CD4-positive, alpha-beta T cell treated with Interleukin-10 for 1 hour (primary cell): ENCODE data around the gene TSPAN11.
"Not testable (repeated sequence)": the region's sequence is repeated elsewhere in the genome, so short reads cannot be mapped to it uniquely, and the experiment has no call there.

Source experiments
- DNase-seq: peaks from one replicate; pipeline ENCODE4 v3.0.0-alpha.2; 2020

The TSPAN11 gene, protein sequence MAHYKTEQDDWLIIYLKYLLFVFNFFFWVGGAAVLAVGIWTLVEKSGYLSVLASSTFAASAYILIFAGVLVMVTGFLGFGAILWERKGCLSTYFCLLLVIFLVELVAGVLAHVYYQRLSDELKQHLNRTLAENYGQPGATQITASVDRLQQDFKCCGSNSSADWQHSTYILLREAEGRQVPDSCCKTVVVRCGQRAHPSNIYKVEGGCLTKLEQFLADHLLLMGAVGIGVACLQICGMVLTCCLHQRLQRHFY

DNA sequence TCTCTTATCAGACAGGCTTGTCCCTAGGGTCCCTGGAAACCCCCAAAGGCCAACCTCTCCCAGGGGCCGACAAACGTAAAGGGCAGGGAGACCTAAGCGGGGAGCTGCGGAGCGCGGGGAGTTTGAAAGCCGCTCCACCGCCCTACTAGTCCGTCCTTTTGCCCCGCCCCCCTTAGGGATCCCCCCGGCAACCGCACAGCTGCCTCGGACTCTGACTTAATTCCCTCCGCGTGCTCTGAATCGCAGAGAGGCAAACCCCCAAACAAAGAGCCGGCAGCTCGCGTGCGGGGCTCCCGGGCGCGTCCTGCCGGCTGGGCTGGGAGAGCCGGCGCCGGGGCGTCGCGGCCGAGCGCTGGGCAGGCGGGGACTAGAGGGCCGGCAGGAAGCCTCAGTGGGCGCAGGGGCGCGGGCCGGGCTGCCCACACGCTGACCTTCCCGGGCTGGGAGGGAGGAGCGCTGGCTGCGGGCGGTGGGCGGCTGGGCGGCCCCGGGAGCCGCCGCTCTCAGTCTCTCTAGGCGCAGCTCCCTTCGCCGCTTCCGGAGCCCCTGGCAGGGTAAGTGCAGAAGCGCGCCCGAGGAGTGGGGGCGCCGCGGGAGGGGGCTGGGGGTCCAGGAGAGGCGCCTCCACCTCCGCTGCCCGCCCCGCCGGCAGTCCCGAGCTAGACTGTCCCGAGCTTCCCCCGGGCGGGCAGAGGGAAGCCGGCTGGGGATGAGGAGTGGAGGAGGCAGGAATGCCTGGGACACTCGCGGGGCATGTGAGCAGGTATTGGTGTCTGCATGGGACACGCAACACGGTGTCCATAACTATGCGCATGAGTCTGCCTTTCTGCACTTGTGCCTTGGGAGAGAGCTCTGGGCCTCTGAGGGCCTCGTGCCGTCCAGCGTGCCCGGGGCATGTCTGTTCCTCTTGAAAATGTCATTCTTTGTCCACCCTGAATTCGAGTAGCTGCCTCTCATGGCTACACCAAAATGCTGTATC lies at the start of gene TSPAN11:
Gene TSPAN11 (plus strand): TSS at position 506 of the 979 bp plus-strand sequence. CDS start 27,244 bp downstream, outside the sequence.
- no peak for DNase-seq

DNA sequence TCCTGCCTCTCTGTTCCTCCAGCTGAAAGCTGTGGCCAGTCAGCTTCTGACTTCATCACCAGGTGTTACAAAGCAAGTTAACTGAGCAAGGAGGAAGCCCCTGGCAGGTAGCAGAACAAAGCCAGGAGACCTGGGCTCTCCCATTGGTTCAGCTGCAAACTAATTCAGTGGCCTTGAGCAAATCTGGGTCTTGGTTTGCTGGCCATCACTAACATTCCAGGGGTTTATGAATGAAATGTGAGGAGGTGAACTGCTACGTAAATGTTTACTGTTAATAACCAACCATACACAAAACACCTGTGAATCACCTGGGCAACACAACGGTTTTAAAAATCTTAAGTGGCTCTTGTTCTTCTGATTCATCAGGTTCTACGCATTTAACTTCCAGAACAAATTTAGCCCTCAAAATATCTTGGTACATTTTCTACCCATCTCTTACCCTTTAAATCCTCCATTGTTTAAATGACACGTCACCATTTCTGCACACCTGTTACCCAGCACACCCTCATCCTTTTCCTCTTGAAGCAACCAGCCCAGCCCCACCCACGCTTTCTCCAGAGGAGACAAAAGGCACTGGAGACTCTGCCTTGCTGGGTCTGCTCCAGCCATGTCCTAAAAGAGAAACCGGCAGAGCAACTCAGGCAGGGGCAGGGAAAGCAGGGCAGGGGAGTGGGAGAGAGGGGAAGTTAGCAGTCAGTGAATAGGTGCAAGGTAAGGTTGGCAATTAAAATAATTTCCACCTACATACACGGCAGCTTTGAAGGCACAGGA lies 49.3 kb upstream of the TSPAN11 start:
- no peak for DNase-seq

DNA sequence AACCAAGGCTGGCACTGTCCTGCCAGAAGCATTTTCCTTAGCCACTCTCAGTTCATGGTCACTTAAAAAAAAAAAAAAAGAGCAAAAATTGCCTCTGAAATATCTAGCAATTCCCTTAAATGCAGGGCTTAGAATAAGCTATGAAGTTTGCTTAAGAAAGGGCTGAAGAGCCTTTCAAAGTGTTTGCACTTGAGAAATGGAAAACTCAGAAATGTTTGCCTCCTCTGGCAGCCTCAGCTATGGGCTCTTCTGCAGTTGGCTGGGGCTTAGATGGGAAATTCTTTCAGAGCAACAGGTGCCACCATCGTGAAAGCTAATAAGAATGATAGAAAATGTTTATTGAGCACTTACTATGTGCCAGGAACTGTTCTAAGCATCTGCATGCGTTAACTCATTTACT lies 48.5 kb upstream of the TSPAN11 start:
- DNase-seq = no peak

DNA sequence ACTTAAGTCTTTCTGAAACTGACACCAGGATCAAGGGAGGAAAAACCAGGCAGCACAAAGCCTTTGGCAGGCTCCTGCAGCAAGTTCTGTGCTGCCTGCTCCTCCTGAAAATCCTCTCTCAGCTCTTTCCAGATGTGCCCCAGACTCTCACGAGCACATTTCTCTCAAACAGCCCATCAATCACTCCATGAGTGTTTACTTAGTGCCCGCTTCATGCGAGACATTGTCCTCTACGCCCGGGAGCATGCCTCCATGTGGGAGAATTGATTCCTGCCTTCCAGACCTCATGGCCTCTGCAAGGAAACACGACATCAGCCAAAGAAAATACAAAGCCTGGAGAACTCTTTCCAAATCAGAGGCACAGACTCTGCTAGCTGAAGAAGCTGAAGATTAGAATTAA lies 46.5 kb upstream of the TSPAN11 start:
- DNase-seq = no peak

DNA sequence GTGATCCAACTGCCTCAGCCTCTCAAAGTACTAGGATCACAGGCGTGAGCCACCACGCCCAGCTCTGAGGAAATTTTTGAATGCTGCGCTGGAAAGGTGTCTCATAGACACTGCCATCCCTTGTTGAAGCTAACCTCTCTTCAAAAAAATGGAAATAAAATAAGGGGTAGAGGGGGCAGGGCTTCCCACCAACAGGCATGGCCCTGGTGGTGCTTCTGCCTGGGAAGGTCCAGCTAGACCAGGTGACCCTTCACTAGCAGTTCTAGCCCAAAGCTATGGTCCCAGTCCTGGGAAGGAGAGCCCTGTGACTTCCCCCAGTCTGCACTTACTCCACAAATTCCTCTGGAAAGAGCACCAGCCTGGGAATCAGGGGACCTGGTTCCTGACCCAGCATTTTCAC lies 45.7 kb upstream of the TSPAN11 start:
- DNase-seq = no peak

DNA sequence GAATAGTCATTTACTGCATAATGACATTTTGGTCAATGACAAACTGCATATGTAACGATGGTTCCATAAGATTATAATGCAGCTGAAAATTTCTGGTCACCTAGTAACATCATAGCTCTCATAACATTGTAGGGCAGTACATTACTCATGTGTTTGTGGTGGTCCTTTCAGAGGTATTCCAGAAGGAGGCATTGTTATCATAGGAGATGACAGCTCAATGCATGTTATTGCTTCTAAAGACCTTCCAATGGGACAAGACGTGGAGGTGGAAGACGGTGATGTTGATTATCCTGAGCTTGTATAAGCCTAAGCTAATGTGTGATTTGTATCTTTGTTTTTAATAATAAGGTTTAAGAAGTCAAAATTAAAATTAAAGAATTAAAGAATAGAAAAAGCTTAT lies 43.8 kb upstream of the TSPAN11 start:
- no peak for DNase-seq

DNA sequence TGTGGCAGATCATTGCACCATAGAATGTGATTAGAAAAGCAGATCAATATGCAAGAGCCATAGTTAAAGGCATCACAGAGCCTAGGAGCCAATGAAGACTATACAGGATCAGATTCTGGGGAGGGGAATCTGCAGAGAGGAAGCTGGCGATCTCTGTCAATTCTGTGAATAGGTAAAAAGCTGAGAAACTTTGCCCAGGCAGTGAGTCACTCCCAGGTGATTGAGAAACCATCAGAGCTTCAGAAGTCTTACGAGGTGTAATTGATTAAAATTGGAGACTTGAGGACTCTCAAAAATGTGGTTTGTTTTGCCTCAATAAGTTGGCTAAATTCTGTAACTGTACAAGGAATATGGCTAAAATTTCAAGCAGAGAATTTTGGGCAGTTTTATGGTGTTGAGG lies 41.7 kb upstream of the TSPAN11 start:
- no peak for DNase-seq

DNA sequence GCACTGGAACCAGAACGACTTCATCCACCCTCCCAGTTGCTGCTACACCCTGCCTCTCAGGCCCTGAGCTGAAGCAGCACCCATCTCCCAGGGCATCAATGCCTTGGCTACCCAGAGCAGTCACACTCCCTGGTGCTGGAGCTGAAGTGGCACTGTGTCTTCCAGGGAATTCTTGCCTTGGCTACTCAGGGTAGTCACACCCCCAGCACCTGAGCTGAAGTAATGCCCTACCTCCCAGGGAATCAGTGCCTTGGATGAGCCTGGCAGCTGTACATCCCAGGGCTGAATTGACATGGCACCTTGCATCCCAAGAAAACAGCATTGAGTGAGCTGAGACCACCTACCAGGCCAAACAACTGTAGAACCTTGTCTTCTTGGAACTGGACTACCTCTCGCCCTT lies 41.2 kb upstream of the TSPAN11 start:
- no peak for DNase-seq

DNA sequence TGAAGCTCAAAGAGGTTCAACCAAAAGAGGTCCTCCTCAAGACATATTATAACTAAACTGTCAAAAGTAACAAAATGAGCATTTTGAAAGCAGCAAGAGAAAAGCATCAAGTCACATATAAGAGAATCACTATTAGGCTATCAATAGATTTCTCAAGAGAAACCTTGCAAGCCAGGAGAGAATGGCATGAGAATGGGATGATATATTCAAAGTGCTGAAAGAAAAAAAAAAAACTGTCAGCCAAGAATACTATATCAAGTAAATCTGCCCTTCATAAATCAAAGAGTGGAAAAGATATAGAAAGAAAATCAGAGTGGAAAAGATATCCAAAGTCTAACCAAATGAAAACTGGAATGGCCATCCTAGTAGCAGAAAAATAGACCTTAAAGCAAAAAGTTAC lies 39.3 kb upstream of the TSPAN11 start:
- DNase-seq = no peak

DNA sequence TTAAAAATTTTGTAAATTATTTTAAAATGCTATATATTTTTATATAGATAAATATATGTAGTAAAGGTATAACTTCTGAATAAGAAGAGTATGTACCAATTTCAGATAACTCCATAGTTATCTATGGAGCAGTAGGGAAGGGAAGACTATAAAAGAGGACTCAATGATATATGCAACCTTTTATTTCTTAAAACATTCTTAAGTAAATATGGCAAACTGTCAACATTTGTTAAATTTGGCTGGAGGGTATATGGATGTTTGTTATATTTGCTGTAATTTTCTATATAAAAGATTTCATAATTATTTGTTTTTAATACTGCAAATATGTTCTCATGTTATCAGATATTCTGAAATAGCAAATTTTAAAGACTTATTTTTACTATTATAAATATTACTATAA lies 38.3 kb upstream of the TSPAN11 start:
- DNase-seq = no peak

DNA sequence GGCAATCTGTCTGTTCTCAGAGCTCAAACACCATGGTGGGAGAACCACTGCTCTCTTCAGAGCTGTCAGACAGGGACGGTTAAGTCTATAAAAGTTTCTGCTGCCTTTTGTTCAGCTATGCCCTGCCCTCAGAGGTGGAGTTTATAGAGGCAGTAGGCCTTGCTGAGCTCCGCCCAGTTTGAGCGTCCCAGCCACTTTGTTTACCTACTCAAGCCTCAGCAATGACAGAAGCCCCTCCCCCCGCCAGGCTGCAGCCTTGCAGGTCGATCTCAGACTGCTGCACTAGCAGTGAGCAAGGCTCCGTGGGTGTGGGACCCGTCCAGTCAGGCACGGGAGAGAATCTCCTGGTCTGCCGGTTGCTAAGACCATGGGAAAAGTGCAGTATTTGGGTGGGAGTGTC lies 32.0 kb upstream of the TSPAN11 start:
- not testable (repeated sequence) for DNase-seq

DNA sequence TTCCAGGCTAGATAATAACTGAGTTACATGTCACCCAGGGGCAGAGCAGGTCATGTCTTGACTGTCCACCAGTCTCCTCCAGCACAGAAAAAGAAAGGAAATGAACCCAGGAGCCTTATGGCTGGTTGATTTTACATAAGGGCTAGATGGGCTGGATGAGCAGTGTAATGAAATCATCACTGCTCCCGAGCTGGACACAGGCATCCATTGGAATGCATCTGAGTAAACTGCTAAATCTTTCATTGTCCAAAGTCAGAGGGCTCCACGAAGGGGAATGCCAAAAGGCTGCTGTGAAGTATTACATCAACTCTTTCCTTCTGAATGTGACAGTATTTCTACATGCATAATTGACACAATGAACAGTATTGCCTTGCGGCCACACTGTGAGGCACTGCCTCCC lies 30.1 kb upstream of the TSPAN11 start:
- DNase-seq = no peak

DNA sequence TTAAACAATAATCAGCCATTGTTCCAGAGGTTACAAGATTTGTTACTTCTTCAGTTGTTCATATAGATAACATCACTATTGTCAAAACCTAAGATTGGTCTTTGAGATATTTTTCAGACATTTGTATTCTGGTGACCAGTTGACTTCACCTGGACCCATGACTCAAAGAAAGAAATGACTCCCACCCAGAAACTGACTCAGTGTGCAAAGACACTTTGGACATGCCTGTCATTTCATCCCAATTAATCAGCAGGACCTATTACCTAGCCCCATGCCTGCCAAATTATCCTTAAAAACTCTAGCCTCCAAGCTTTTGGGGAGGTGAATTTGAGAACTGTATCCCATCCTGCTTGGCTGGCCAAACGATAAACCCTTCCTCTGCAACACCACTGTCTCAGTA lies 27.7 kb upstream of the TSPAN11 start:
- no peak for DNase-seq

DNA sequence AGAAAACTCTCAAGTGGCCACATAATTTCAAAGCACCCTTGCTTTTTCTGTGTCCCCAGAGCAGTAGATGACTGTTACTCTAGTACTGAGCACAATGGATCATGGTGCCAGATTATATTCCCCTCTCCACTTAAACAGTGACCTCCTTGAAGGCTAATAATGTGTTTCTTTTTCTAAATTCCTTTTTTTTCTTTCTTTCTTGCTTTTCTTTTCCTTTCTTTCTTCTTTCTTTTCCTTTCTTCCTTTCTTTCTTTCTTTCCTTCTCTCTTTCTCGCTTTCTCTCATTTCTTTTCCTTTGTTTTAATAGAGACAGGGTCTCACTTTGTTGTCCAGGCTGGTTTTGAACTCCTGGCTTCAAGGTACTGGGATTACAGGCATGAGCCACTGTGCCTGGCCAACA lies 26.2 kb upstream of the TSPAN11 start:
- DNase-seq = no peak

DNA sequence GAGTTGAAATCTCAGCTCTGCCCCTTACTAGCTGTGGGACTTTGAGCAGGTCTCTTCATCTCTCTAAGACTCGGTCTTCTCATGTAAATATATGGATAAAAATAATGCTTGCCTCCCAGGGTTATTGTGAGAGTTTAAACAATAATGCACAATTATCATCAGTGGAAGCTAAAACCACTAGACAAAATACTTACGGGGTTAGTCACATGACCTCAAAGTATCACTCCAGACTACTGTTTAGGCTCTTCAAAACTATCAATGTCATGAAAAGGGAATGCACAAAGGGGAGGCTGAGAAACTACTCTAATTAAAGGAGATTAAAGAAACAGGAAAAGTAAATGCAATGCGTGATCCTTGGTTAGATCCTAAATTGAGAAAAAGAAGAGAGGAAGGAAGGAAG lies 24.5 kb upstream of the TSPAN11 start:
- no peak for DNase-seq

DNA sequence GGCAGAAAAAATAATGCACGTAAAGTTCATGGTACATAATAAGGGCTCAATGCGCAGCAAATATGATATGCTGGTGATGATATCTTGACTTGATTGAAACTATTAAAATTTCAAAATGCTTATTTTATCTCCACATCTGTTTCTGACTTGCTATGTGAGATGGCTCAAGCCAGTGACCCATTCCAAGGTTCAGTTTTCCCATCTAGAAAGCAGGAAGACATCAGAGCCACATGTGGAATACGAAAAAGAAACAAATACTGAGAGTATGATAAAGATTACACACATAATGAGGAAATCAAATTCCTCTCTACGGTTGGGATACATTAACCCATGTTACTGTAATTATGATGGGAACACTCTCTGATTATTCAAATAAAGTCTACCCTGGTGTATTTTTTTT lies 24.0 kb upstream of the TSPAN11 start:
- DNase-seq = no peak

DNA sequence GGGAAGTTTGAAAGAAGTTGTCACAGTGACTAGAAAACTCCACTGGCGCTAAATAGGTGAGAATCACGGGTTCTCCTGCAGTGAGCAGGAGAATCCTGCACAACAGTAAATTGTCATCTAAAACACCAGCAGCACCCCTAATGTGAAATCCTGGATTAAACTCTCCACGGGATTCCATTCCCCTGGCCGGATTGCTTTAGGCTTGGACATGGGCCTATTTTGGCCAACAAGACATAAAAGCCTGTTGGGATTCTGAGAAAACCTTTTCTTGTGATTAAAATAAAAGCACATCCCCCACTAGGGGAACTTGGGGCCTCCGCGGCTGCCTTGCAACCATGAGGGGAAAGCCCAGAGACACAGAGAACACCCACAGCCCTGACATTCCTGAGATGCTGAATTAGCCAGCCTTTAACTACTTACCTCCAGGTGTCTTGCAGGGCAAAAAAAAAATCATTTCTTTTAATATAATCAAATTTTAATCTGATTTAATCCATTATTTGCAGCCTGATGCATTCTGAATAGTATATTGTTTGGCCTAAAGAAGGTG lies 21.0 kb upstream of the TSPAN11 start:
- no peak for DNase-seq

DNA sequence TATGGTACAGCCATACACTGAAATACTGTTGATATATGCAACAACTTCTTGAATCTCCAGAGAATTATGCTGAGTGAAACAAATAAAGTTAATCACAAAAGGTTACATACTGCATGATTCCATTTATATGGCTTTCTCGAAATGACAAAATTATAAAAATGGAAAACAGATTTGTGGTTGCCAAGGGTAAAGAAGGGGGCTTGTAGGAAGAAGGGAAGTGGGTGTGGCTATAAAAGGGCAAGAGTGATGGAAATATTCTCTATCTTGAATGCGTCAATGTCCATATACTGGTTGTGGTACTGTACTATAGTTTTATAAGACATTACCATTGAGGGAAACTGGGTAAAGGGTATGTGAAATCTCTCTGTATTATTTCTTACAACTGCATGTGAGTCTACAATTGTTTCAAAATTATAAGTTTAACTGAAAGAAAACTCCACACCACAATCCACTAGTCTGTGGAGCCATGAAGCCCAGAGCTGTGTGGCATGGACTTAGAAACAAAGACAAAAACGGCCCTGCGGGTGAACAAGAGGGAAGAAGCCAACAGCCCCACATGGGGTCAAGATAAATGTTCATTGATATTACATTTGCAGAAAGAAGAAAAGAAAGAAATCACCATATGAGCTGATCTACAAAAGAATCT lies 18.3 kb upstream of the TSPAN11 start:
- DNase-seq = no peak

DNA sequence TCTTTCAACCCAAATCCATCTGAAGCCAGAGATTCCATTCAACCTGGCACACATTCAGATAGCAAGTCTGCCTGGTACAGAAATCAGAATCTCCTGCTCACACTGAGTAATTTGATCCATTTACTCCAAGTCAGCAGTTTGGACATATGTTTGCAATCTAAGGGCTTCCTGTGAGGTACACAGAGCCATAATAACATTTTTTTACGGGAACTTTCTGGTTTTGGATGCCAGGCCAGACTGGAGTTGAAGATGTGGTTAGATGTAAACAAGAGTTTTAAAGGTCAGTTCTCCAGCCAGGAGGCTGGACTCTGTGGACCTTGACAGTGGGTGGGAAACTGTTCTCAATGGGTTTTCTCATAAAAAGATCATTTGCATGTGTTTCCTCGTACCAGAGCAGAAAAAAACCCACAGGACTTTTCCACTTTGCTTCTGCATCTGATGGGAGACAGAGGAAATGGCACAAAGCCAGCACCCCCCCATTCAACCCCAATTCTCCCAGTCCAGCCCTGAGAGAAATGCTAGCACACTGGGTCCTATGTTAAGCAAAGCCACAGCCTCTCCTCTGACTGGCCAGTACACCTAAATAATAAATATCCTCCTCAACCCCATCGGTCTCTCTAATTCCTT lies 17.7 kb upstream of the TSPAN11 start:
- DNase-seq = no peak

DNA sequence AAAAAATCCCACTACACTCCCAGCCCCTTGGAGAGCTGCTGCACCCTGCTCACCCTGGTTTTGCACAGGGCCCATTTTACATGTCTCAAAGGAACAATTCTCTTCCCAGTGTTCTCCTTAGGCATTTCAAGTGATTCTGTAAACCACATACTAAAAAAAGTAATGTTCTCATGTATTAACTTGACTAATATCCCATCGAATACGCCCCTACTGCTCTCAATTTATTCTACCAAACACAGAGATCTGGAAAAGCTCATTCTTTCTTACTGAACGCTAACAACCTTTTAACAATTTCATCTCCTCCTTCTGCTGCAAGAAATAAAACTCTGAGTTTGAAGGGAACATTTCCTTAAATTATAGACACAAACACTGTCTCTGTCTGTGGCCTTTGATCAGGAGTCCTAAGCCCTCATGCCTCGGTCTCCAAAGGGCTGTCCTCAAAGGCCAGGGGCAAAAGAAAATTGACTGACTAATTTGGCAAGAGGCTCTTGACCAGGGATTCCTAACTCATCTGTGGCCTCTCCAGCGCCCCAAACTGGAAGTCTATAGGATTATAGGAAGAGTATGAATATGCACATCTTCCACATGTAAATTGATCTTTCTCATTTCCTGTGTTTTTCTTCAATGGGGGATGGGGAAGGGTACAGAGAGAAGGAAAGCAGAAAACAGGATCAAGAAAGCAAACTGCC lies 17.1 kb upstream of the TSPAN11 start:
- DNase-seq = no peak

DNA sequence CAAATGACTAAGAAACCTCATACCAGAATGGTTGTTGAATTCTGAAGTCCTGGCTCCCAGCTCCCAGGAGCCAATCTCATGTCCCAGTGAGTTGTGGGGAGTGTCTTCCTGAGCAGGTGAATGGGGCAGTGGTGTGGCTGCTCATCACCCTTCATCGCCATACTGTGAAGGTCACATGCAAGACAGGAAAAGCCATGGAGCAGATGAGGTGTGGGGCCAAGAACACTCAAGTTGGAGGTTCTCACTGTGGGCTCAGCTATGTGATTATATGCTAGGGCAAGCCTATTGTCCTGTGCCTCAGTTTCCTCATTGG lies 16.6 kb upstream of the TSPAN11 start:
- no peak for DNase-seq

DNA sequence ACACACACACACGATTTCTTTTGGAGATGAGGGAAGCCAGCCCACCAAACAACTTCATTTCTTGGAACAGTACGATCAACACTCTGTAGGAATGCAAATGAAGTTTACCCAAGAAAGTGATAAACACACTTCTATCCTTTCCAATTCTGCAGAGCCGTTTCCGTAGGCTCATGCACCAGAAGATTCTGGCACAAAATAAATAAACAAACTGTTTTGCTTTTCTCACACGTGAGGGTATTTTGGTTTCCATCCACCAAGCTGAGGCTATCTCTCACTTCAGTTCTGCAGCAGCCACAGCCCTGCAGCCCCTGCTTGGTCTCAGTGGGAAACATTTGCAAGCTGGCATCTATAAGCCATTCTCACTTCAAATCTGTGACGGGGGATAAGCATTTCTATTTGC lies 15.3 kb upstream of the TSPAN11 start:
- no peak for DNase-seq
